ENCODE data around the gene ZNF451.

DNA sequence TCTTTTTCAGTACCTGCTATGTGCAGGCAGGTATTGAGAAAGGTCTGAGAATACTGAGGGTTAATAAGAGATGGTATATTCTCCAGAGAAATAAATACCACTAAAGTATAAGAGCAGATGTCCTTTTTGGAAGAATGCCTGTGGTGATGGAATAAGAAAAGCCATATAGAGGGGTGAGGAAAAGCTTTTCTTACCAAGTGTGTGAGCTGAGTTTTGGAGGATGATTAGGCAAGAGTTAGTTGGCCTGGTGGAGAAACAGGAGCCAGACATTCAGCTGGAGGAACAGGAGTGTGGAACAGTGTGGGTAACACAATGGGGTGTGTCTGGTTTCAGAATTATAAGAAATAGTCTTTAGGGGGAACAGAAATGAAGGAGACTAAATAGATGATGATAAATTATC is 19.9 kb downstream of the ZNF451 start:
- TF ChIP-seq CTCF (IDR thresholded peaks at IDR 0.05): no peak
- no peak for TF ChIP-seq ZFX (IDR thresholded peaks at IDR 0.05; ENCODE audit: borderline replicate concordance)

All from 22Rv1 (cell line).